Fibroblast of skin of abdomen (primary cell): ENCODE results near the gene FXYD5.
"Not testable (repeated sequence)": the region's sequence is repeated elsewhere in the genome, so short reads cannot be mapped to it uniquely, and the experiment has no call there.

Experiments
- DNase-seq: peaks from one replicate; pipeline ENCODE4 v3.0.0-alpha.2; 2013

Gene FXYD5

DNA sequence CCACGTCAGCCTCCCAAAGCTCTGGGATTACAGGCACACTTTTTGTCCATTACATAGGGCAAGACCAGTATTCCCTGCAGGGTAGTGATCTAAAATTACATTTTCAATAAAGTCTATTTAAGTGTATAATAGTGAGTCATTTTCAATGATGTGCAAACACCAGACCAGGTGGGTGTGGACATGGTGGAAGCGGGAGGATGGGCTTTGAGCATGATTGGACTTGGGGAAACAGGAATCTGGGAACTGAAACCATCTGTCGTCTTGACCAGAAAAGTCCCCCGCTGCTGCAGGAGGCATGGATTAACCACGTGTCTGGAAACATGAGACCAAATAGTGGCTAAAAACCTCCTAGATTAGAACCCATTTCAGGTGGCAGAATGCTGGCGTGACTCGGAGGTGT is 34.0 kb upstream of the FXYD5 start:
- DNase-seq, result peak; percentile 79

DNA sequence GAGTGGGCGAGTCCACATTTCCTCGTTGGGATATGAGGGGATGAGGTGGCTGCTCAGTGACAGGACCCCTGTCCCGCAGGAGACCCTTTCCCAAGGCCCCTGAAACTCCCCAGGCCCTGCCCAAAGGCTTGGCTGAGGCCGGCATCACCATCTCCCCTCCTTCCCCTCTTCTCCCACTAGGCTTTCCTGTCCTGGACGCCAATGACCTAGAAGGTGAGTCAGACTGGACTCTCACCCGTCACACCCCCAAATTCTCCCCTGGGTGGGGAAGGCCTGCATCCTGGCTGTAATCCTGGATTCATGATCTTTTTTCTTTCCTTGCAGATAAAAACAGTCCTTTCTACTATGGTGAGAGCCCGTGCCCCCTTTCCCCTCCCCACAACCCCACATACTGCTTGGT is 33.6 kb upstream of the FXYD5 start:
- DNase-seq, result no peak

DNA sequence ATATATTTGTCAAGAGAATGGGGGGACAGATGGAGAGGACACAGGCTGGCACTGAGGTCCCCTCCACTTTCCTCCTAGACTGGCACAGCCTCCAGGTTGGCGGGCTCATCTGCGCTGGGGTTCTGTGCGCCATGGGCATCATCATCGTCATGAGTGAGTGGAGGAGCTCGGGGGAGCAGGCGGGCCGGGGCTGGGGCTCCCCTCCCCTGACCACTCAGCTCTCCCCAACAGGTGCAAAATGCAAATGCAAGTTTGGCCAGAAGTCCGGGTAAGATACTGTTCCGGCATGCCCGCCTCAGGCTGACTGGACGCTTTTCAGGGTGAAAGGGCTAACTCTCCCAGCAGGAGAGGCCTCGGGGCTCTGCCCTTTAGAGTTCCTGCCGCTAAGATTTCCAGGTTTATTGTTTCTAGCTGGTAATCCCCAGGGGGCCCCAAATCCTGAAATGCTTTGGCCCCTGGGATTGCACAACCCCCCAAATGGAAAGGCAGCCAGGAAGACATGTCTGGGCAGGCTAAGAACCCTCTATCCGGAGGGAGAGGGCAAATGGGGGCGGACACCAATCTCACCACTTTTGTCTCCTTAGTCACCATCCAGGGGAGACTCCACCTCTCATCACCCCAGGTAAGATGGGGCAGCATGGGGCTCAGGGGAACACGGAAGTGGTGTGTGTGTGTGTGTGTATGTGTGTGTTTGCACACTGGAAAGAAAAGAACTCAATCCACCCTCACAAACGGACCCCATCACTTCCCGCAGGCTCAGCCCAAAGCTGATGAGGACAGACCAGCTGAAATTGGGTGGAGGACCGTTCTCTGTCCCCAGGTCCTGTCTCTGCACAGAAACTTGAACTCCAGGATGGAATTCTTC is 31.6 kb upstream of the FXYD5 start:
- DNase-seq, result no peak

DNA sequence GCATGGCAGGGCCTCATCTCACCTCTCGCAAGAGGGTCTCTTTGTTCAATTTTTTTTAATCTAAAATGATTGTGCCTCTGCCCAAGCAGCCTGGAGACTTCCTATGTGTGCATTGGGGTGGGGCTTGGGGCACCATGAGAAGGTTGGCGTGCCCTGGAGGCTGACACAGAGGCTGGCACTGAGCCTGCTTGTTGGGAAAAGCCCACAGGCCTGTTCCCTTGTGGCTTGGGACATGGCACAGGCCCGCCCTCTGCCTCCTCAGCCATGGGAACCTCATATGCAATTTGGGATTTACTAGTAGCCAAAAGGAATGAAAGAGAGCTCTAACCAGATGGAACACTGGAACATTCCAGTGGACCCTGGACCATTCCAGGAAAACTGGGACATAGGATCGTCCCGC is 31.0 kb upstream of the FXYD5 start:
- DNase-seq, result no peak

DNA sequence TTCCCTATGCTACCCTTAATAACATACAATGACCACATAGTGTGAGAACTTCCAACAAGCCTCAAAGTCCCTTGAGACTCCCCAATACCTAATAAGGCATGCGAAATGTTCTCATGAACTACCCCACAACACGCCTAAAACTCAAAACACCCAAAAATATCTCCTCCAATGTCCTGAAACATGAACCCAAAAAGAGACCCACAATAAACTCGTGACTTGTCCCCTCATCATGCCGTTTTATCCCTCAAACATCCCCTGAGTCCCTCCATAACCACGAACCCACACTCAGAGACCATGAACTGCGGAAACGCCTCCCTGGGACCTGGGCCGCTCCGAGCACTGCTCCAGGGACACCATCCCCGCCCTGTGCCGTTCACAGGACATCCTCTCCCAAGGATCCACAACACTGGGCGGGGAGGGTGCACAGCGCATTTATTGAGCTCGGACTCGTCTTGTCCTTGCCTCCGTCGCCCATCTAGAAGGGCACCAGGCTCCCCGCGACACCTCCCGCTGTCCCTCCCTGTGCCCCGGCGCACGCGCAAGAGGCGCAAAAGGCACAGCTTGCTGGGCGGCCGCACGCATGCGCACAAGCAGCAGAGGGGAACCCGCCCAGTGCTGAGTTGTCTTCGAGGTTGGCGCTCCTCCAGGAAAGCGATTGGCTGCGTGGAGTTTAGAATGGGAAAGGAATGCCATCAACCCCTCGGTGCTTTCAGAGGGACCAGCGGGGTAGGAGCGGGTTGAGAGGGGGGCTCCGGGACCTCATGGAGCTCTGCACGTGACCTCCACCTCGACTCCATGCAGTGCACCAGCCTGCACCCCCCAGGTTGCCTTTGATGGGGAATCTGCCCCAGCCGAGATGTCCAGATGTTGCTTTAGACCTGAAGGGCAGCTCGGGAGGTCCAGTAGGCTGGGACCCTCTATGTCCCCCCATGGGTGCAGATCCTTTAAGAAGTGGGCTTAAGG is 30.2 kb upstream of the FXYD5 start:
- DNase-seq, result peak; percentile 95

DNA sequence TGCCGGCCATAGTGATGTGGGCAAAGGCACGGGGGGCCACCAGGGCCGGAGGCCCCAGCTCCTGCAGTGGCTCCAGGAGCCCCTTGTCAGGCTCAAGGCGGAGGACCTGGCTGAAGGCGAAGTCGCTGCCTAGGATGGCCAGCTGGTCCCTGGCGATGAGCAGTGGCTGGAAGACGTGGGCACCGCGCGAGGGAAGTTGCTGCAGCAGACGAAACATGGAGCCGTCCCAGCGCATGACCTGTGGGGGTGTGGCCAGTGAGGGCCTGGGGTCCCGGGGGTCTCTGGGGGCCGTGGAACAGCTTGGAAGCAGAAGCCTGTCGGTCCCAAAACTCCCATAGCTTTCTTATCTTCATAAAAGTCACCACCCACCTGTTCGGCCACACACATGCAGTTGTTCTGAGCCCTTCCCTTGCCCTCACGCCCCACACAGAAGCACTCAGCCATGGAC is 29.2 kb upstream of the FXYD5 start:
- no peak for DNase-seq

DNA sequence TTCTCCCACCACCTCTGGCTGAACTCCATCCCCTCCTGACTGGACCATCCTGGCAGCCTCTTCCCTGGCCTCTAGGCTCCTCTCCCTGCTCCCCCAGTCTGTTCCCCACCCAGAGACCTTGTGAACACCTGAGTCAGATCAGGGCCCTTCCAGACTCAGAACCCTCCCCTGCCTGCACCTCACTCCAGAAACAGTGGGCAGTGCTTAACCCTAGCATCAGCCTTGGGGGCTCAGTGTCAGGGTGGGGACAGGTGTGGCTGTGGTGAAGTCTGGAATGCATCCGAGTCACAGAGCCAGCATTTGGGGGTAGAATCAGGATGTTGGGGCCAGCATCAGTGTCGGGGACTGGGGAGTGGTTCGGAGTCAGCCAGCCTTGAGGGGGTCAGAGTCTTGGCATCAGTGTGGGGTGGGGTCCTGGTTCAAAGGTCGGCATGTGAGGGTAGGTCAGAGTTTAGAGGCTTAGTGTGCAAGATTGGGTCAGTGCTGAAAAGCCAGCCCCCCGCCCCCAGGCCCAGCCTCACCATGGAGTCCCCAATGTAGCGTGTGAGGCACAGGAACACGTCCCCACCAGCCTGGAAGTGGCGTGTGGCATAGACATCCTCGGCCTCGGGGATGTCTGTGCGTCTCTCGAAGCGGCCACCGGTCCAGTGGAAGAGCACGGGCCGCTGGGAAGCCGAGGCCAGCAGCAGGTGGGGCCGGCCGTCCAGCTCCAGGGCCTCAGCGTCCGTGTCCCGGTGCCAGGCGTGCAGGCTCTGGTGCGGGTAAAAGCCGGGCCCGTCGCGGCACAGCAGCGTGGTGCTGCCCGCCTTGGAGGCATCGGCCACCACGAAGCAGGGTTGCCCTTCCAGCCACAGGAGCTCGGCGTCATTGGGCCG is 28.5 kb upstream of the FXYD5 start:
- no peak for DNase-seq

DNA sequence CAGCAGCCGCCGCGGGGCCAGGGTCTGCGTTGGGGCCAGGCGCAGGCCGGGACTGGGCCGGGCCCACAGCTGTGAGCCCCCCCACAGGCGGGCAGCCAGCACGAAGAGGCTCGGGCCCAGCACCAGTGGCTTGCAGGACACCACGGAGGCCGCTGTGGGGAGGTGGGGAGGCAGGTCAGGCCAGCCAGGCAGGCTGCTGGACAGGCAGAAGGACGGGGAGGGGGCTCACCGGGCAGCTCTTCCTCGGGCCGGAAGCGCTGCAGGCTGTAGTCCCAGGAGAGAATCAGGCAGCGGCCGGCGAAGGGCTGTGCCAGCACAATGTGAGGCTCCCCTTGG is 27.9 kb upstream of the FXYD5 start:
- DNase-seq, result no peak

DNA sequence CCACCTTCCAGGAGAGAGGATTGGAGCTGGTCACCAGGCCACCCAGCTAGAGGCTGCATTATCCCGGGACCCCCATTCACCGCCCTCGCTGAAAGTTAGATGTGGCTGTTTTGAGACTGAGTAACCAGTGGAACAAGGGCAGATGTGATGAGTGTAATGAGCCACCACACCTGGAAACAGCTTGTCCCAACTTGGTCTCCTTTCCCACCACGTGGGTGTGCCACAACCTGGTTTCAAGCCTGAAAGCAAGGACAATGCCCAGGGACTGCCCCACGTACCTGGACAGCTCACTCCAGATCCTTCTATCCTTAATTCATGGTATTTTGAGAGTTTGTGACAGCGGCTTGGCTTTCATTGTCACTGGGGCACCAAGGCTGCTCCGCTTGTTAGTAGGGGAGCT is 26.7 kb upstream of the FXYD5 start:
- no peak for DNase-seq

DNA sequence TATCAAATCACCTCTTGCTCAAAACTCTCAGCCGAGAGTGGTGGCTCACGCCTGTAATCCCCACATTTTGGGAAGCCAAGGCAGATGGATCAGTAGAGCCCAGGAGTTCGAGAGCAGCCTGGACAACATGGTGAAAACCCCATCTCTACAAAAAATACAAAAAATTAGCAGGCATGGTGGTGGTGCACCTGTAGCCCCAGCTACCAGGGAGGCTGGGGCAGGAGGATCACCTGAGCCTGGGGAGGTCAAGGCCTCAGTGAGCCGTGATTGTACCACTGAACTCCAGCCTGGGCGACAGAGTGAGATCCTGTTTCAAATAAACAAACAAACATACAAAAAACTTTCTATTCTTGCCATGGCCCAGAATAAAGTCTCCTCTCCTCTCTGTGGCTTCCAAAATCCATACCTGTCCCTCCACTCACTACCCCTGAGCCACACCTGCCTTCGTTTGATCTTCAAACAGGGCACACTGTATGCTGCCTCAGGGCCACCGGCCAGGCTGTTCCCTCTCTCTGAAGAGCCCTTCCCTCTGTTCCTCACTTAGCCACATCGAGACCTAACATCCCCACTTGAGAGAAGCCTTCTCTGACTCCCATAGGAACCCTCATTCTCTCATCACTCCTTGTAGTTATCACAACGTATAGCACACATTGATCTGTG is 26.0 kb upstream of the FXYD5 start:
- no peak for DNase-seq

DNA sequence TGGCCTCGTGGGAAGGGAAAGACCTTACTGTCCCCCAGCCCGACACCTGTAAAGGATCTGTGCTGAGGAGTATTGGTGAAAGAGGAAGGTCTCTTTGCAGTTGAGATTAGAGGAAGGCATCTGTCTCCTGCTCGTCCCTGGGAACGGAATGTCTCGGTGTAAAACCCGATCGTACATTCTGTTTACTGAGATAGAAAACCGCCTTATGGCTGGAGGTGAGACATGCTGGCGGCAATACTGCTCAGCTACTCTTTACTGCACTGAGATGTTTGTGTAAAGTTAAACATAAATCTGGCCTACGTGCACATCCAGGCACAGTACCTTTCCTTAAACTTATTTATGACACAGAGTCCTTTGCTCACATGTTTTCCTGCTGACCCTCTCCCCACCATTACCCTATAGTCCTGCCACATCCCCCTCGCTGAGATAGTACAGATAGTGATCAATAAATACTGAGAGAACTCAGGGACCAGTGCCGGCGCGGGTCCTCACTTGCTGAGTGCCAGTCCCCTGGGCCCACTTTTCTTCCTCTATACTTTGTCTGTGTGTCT is 24.7 kb upstream of the FXYD5 start:
- not testable (repeated sequence) for DNase-seq

DNA sequence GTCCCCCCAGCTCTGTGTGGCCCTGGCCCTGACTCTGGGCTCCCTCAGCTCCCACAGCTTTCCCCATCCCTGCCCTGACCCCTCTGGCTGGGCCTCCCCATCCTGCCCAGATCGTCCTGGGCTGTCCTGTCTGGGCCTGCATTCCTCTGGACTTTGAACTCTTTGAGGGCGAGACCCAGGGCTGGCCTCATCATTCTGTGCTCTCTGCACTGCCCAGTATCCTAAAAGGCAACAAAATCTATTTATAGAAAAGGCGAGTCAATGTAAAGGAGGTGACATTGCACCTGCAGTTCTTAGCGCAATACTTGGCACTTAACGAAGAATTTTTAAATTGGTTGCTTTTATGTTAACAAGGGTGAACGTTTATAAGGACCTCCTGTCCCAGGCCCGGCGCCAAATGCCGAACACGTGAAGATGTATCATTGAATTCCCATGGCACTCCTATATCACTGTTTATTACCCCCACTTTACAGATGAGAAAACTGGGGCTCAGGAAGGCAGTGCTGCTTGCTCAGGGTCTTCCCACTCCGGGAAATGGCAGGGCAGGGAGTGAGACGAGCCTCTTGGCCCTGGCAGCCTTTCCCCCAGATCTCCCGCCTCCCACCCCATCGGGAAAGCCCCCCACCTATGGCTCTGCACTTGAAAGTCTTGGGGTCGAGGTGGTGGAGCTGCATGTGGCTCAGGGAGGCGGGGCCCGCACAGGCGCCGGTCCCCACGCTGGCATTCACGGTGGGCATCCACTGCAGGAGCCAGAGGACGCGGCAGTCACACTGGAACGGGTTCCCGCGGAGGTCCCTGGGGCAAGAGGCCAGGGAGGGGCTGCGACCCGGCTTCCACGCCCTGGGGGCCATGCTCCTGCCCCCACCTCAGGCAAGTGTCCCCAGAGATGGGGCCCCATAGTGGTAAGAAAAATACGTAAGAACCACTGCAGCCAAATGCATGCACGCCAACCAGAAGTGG is 23.5 kb upstream of the FXYD5 start:
- no peak for DNase-seq

DNA sequence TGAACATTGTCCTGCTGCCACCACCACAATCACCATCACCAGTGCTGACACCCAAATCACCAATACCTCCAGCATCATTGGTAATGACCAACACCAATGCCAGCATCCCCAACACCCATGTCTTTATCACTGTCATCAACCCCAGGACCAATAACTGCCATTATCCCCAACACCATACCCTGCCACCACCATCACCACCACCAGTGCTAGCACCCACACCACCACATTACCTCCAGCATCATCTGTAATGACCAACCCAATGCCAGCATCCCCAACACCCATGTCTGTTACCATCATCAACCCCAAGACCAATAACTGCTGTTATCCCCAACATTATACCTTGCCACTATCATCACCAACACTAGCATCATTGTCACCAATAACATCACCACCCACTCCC is 22.3 kb upstream of the FXYD5 start:
- DNase-seq, result no peak

DNA sequence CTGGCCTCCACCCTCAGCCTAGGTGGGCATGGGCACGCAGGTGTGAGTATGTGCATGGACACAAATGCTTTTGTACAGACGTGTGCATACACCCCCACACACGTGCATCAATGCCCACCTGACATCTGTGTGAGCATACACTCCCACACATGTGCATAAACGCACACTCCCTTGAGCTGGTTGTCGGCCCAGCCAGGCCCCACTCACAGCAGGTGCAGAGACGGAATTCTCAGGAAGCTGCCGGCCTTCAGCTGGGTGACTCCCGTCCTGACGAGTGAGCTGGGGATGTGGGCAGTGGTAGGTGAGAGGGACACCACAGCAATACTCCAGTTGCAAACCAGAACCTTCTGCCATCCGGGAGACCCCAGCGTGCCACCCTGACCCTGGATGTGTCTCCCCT is 20.7 kb upstream of the FXYD5 start:
- DNase-seq, result no peak

DNA sequence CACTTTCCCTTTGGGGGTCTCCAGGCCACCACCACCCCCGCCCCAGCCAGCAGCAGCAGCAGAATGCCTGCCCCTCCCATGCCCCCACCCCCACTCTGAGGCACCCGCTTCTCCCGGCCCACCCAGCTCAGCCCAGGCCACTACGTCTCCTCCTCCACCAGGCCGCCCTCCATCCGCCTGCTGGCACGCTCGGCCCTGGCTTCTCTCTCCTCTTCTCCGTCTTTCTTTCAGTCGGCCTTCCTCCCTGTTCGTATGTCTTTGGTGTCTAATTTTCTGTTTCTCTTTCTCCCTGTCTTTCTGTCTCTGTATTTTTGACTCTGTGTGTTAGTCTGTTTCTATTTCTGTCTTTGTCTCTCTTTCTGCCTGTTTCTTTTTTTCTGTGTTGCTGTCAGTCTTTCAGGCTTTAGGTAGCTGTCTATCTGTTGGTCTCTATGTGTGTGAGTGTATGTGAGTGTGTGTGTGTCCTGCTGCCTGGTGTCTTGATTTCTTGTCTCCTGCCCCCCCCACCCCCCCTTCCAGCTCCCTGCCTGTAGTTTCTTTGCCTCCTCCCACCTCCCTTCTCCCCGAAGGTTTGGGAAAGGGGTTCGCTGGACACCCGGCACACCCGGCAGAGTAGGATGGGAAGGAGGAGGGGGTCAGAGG is 19.8 kb upstream of the FXYD5 start, which contains the start of gene LGI4:
LGI4 (minus strand) TSS at position 459 of the 642 bp plus-strand sequence; CDS start at position 80, 379 bp downstream.
- DNase-seq, result no peak

DNA sequence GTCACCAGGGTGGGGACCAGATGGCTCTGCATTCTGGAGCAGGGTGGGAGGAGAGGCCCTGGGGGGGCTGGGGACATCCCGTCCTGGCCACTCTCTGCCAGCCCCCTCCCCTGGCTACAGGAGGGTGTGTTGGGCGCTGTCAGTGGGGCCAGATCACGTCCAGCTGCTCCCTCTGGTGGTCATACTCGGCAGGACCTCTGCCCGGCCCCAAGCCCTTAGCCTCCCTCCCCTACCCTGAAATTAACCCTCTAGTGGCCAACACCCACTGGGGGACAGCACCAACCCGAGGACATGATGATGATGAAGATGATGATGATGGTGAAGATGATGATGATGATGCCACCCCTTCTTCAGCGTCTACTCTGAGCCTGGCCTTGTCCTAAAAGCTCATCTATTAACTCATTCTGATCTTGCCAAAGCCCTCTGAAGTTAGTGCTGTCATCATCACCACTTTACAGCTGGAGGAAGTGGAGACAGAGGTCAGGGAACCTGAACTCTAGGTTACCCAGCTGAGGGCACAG is 19.1 kb upstream of the FXYD5 start:
- DNase-seq, result peak; percentile 53

DNA sequence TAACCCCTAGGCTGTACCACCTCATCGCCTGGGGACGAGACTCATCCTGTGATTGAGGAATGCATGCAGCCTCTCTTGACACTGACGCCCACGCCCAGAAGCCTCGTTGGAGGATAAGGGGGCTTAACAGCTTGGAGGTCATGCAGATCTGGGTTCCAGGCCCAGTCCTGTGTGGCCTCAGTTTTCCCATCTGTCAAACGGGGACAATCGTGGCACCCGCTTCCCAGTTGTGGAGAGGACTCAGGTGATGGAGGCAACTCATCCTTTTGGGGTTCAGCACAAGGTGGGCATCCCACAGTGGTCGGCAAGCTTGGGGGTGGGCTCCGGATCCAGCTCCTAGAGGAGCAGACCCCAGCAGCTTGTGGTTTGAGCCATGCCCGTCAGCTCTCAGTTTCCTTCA is 18.3 kb upstream of the FXYD5 start:
- no peak for DNase-seq

DNA sequence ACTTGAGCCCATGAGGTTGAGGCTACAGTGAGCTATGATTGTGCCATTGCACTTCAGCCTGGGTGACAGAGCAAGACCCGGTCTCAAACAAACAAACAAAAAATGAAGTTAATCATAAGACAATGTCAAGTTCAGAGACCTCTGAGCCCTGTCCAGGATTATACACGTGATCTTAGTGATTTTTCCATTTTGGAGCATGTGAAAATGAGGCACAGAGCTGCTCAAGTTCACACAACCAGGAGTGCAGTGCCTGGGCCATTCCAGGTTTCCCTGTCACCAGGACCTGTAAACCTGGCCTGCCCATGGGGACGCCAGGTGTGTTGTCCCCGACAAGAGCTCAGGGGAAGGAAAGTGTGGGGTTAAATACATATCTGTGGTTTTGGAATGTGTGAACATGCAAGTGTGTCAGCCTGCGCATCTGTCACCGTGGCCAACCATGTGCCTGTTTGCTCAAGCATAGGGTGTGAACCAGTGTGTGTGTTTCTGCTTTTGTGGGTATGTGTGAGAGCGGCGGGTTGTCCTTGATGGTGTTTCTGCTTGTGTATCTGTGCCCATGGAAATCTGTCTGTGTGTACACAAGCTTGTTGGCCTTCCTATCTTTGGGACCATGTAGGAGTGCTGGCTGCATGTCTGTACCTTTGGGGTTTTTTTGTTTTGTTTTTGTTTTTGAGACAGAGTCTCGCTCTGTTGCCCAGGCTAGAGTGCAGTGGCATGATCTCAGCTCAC is 17.4 kb upstream of the FXYD5 start:
- no peak for DNase-seq
